ENCODE data around the gene TMEM223. TPM values are rescaled to one million over a fixed set of nuclear protein-coding genes. Genes with fewer than 3 reads are reported as not detected.

Gene TMEM223, protein sequence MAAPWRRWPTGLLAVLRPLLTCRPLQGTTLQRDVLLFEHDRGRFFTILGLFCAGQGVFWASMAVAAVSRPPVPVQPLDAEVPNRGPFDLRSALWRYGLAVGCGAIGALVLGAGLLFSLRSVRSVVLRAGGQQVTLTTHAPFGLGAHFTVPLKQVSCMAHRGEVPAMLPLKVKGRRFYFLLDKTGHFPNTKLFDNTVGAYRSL
- 31.0 and 34.3 TPM in 2 replicates for total RNA-seq

DNA sequence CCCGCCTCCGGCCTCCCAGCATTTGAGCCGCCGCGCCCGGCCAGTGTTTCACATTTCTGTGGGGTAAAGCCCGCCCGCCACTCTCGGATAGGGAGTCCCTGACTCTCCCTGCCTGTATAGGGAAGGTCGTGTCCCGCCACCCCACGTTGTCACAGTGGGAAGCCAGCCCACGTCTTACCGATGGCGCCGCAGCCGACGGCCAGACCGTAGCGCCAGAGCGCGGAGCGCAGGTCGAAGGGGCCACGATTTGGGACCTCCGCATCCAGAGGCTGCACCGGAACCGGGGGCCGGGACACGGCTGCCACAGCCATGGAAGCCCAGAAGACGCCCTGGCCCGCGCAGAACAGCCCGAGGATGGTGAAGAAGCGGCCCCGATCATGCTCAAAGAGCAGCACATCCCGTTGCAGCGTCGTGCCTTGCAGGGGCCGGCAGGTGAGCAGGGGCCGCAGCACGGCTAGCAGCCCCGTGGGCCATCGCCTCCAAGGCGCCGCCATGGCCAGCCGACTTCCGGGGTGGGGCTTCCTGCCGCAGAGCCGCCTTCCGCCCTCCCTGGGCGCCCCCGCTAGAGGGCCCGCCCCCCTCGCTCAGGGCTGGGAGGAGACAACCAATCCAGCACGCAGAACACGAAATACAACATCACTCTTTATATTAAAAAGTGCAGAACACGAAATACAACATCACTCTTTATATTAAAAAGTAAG, at the start of gene TMEM223:
Gene TMEM223, minus strand, starts transcription at position 506 of the 701 bp plus-strand sequence. Its CDS starts 12 bp downstream, at position 494.

GRCh38 chr11:62839050-62839945, 47.5 kb upstream of the TMEM223 start, which contains the start of gene WDR74:
Gene WDR74, minus strand, starts transcription at chr11:62839590. Its CDS starts 20 bp downstream, at chr11:62839570.

GRCh38 chr11:62832336-62833234, 40.8 kb upstream of the TMEM223 start, which contains the start of gene TEX54:
Gene TEX54, minus strand, starts transcription at chr11:62832841.

GRCh38 chr11:62831520-62832335, 39.9 kb upstream of the TMEM223 start, which contains the start of gene STX5:
Gene STX5, minus strand, starts transcription at chr11:62832051. Its CDS starts 808 bp downstream, at chr11:62831243.

GRCh38 chr11:62805076-62805892, 13.5 kb upstream of the TMEM223 start, which contains the start of gene NXF1:
Gene NXF1, minus strand, starts transcription at chr11:62805440. Its CDS starts 84 bp downstream, at chr11:62805356.

DNA sequence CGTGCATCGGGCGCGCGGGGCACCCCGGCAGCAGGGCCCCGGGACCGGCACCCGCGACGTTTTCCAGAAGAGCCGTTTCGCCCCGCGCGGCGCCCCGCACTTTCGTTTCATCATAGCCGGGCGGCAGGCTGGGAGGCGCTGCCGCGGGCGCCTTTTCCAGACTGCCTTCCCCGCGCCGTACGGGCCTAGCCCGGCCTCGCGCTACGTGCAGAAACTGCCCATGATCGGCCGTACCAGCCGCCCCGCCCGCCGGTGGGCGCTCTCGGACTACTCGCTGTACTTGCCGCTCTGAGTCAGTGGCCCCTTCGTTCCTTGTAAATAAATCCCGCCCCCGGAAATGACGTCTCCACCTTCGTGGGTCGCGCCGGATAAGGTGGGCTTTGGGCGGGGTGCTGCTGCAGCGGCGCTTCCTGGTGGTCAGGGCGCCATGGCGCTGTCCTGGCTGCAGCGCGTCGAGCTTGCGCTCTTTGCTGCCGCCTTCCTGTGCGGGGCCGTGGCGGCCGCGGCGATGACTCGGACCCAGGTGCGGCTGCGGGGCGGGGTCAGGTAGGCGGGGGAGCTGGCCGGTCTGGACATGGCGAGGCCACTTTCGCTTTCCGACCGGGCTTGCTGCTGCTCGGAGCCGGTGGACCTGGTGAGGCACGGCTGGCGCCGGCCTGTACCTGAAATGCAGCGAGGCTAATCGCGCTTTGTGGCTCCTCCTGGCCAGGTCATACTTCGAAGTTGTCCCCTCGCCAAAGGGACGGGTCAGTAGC, 4.6 kb downstream of the TMEM223 start, which contains the start of gene TMEM179B:
Gene TMEM179B, plus strand, starts transcription at position 398 of the 755 bp plus-strand sequence. Its CDS starts 30 bp downstream, at position 428.

DNA sequence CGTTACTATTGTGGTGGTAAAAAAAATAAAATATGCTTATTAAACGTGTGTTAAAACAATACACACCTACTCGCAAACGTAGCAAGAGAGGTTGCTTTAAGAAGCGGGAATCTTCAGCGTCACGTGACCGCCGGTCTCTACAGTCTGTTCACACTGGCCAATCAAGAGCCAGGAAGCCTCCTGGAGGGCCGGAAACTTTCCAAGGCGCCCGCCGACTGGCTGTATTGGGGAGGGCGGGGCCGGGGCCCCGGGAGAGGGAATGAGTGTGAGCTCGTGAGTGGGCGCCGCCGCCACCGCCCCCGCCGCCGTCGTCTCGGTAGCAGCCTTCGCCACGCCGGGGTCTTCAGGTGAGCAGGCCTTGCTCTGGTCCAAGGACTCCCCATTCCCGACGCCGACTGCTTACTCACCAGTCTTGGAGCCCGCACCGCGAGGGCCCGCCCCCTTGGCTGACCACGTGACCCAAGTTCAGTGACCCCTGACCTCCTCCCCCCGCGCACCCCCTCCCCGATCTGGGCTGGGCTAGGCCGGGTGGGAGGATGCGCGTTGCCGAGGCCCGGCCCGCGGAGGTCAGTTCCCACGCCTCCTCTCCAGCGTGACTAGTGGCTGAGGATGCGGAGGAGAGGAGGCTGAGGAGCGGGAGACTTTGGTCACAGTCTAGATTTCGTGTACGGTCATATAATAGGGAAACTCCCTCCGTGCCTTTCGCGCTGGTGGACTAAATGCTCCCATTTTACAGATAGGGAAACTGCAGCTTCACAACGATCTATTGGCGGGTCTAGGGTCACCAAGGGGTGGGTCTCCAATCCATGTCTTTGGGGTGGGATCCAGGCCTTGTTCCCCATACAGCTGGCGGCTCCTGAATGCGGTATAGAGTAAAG, 20.4 kb downstream of the TMEM223 start, which contains the start of gene TAF6L:
Gene TAF6L, plus strand, starts transcription at position 253 of the 878 bp plus-strand sequence. CDS start 4,388 bp downstream, outside the sequence.

DNA sequence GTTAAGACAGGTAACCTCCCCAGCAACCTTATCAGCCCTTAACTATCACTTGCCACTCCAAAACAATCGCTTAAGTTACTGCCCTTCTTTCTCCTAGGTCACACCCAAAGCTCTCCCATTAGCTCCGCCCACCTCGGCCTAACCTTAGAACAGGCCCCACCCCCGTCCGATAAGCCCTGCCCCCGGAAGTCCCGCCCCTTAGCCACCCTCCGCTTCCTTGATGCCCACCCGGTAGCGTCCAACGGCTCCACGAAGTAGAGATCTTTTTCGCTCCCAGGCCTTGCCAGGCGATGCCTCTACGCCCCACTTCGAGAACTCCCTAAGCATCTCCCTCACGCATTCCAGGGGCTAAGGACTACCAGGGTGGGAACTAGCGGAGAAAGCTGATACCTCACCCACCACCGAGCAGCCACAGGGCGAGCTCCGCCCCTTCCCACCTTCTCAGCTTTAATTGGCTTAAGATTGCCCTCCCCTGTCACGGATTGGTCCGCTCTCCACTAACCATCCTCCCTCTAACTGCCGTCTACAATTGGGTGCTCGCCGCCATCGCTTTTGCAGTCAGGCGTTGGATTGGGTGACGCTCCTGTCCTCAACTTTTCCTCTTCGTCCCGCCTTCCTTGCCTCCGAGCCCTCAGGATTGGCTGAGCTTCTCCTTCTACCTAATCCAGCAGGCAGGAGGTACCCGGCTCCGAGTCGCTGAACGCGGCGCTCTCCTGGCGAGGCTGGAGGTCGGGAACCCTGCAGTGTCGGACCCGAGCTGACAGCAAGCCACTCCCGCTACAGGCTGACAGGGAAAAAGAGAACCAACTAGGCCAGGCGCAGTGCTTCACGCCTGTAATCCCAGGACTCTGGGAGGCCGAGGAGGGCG, 37.8 kb downstream of the TMEM223 start, which contains the start of gene ZBTB3:
Gene ZBTB3, minus strand, starts transcription at position 425 of the 868 bp plus-strand sequence. CDS start 496 bp downstream, outside the sequence.

Other genes starting within 250 kb of the TMEM223 start
- gene AHNAK, start 245.2 kb downstream of the TMEM223 start, total RNA-seq, result 358 and 476 TPM in 2 replicates
- 2,284 and 3,184 TPM in 2 replicates for gene EEF1G, start 218.1 kb downstream of the TMEM223 start, total RNA-seq
- 5.0 and 7.9 TPM in 2 replicates for gene TUT1, start 200.5 kb downstream of the TMEM223 start, total RNA-seq
- gene MTA2, start 190.1 kb downstream of the TMEM223 start, total RNA-seq, result 59.9 and 63.9 TPM in 2 replicates
- gene EML3, start 179.2 kb downstream of the TMEM223 start, total RNA-seq, result 36.8 and 40.0 TPM in 2 replicates
- 21.1 and 28.0 TPM in 2 replicates for gene ROM1, start 178.7 kb downstream of the TMEM223 start, total RNA-seq
- gene B3GAT3, start 170.0 kb downstream of the TMEM223 start, total RNA-seq, result 35.5 and 50.5 TPM in 2 replicates
- 226 and 265 TPM in 2 replicates for gene GANAB, start 145.4 kb downstream of the TMEM223 start, total RNA-seq
- 19.7 and 23.8 TPM in 2 replicates for gene INTS5, start 138.7 kb downstream of the TMEM223 start, total RNA-seq
- gene C11orf98, start 126.8 kb downstream of the TMEM223 start, total RNA-seq, result 24.9 and 34.9 TPM in 2 replicates
- 4.9 and 11.0 TPM in 2 replicates for gene CSKMT, start 126.7 kb downstream of the TMEM223 start, total RNA-seq
- 10.3 and 11.5 TPM in 2 replicates for gene UQCC3, start 120.3 kb downstream of the TMEM223 start, total RNA-seq
- 2.6 and 4.5 TPM in 2 replicates for gene LBHD1, start 119.7 kb downstream of the TMEM223 start, total RNA-seq
- gene UBXN1, start 112.9 kb downstream of the TMEM223 start, total RNA-seq, result 103 and 276 TPM in 2 replicates
- 5.3 and 18.2 TPM in 2 replicates for gene LRRN4CL, start 102.5 kb downstream of the TMEM223 start, total RNA-seq
- 35.5 and 69.3 TPM in 2 replicates for gene BSCL2, start 84.6 kb downstream of the TMEM223 start, total RNA-seq
- gene GNG3, start 84.3 kb downstream of the TMEM223 start, total RNA-seq, result not detected in 2 replicates
- gene HNRNPUL2, start 64.5 kb downstream of the TMEM223 start, total RNA-seq, result 7.5 and 10.1 TPM in 2 replicates
- gene TTC9C, start 63.5 kb downstream of the TMEM223 start, total RNA-seq, result 33.3 and 34.9 TPM in 2 replicates
- 6.1 and 8.3 TPM in 2 replicates for gene ZBTB3, start 37.8 kb downstream of the TMEM223 start, total RNA-seq
- gene POLR2G, start 30.4 kb downstream of the TMEM223 start, total RNA-seq, result 77.4 and 86.6 TPM in 2 replicates
- 13.7 and 17.6 TPM in 2 replicates for gene TAF6L, start 20.6 kb downstream of the TMEM223 start, total RNA-seq
- 75.6 and 85.9 TPM in 2 replicates for gene TMEM179B, start 4.6 kb downstream of the TMEM223 start, total RNA-seq
- 26.2 and 38.2 TPM in 2 replicates for gene NXF1, start 13.4 kb upstream of the TMEM223 start, total RNA-seq
- 30.7 and 35.2 TPM in 2 replicates for gene STX5, start 40.0 kb upstream of the TMEM223 start, total RNA-seq
- gene TEX54, start 40.8 kb upstream of the TMEM223 start, total RNA-seq, result not detected in 2 replicates
- 40.7 and 56.0 TPM in 2 replicates for gene WDR74, start 47.6 kb upstream of the TMEM223 start, total RNA-seq
- gene SLC3A2, start 88.9 kb upstream of the TMEM223 start, total RNA-seq, result 211 and 250 TPM in 2 replicates
- not detected in 2 replicates for gene CHRM1, start 129.4 kb upstream of the TMEM223 start, total RNA-seq
- gene SLC22A6, start 193.0 kb upstream of the TMEM223 start, total RNA-seq, result not detected in 2 replicates
- gene SLC22A8, start 223.8 kb upstream of the TMEM223 start, total RNA-seq, result not detected in 2 replicates

Data from pericardium fibroblast (primary cell).